Measurements from ENCODE around the gene SUPT4H1. TPM values are rescaled to one million over a fixed set of nuclear protein-coding genes. Genes with fewer than 3 reads are reported as not detected.

SUPT4H1 gene
- total and polyA plus RNA-seq, 2 of the 4 experiments (the other 2 are of a cell fraction): 51.6 to 129 TPM

- dilution Hi-C loops (cut with HindIII; ENCODE audit: low sequenced_read_pairs, unreplicated experiment): no loop called here
- no peaks in the 10 kb centered on the region for H4K20me1 ChIP-seq (ENCODE audit: insufficient read depth, low read length)
- no TSS peak for BruUV-seq (replicated peaks)
- no peak overlapping the region for H2BK15ac ChIP-seq (ENCODE audit: low read depth, low read length)
- intact Hi-C loops (cut with micrococcal nuclease): no loop called here
- no peak overlapping the region for H4K5ac ChIP-seq (ENCODE audit: low read depth, low read length)
- no peak overlapping the region for H2AK5ac ChIP-seq (ENCODE audit: low read depth, low read length)
- no peak overlapping the region for H4K91ac ChIP-seq (ENCODE audit: insufficient read depth, low read depth, low read length)
- in situ Hi-C loops (cut with MboI; ENCODE audit: low sequenced_read_pairs): loop anchor here (5.0 kb wide), 2 partner anchors 103 to 133 kb away; partner anchors contain the start of gene RNF43
- no peaks in the 10 kb centered on the region for H3K4me1 ChIP-seq (ENCODE audit: control insufficient read depth, insufficient read depth, low read length)
- H3K23ac ChIP-seq (ENCODE audit: low read depth, low read length): no peak overlapping the region
- ATAC-seq (ENCODE audit: low read depth) (no peak), DNase-seq (no peak)
- H2BK20ac ChIP-seq (ENCODE audit: low read depth, low read length): no peak overlapping the region
- no peak overlapping the region for H2AFZ ChIP-seq (replicated peaks; ENCODE audit: low read length, poor library complexity)
- TF ChIP-seq BHLHE40 (IDR thresholded peaks at IDR 0.05; ENCODE audit: low read depth, low read length) (no peak), CEBPB (IDR thresholded peaks at IDR 0.05; ENCODE audit: low read depth, low read length) (no peak), RAD21 (IDR thresholded peaks at IDR 0.05; ENCODE audit: low read length) (no peak), RCOR1 (IDR thresholded peaks at IDR 0.05; ENCODE audit: insufficient replicate concordance, low read length) (no peak), ELK1 (IDR thresholded peaks at IDR 0.05; ENCODE audit: borderline replicate concordance, low read depth, low read length) (no peak), MAZ (IDR thresholded peaks at IDR 0.05; ENCODE audit: borderline replicate concordance, low read depth, low read length) (no peak)
- H2BK5ac ChIP-seq (ENCODE audit: low read depth, low read length, poor library complexity, severe bottlenecking): no peak overlapping the region
- H3K4me2 ChIP-seq (ENCODE audit: low read depth, low read length): no peak overlapping the region
- H3K18ac ChIP-seq (ENCODE audit: low read depth, low read length): no peak overlapping the region
- H2BK120ac ChIP-seq (ENCODE audit: low read depth, low read length): no peak overlapping the region
- H3K9me3 ChIP-seq (ENCODE audit: control insufficient read depth, insufficient read depth, low read length): no peaks in the 10 kb centered on the region
- CTCF ChIA-PET: no interaction called here
- H3K14ac ChIP-seq (replicated peaks; ENCODE audit: low read depth, low read length): no peak overlapping the region
- no peaks in the 10 kb centered on the region; the same call in 1 of the 2 replicates for H3K27me3 ChIP-seq (ENCODE audit: control insufficient read depth, insufficient read depth, low read length)
- no peaks in the 10 kb centered on the region for H3K36me3 ChIP-seq (ENCODE audit: control insufficient read depth, insufficient read depth, low read length)
- H4K8ac ChIP-seq (ENCODE audit: low read depth in 2 of 2, low read length in 2 of 2): no peak overlapping the region
- WGBS, 2 experiments (ENCODE audit: extremely low coverage in 2 of 2, insufficient read length in 1 of 2): no CpG with 5 or more reads among the region's 6 CpGs
- no peak overlapping the region for H3K9ac ChIP-seq (ENCODE audit: low read depth, low read length)
- H3K56ac ChIP-seq (ENCODE audit: extremely low read depth, insufficient read depth, low read length): no peak overlapping the region
- no peak overlapping the region for H3K27ac ChIP-seq (ENCODE audit: insufficient read depth, low read length)
- no peak overlapping the region for H3K4me3 ChIP-seq (ENCODE audit: insufficient read depth, low read depth, low read length)
- no peaks in the 10 kb centered on the region for H3K9me1 ChIP-seq (ENCODE audit: insufficient read depth, low read length)
- no peak overlapping the region for H3K4ac ChIP-seq (ENCODE audit: low read depth, low read length)
- H3K79me1 ChIP-seq (ENCODE audit: low read depth in 1 of 2, low read length in 2 of 2): no peaks in the 10 kb centered on the region
- no peak overlapping the region for H2AK9ac ChIP-seq (replicated peaks; ENCODE audit: low read depth, low read length, poor library complexity)
- POLR2A ChIA-PET (ENCODE audit: unreplicated experiment): no interaction called here
These were observed 37.3 kb downstream of the SUPT4H1 start for GRCh38 chr17:58314706-58315015.

Measured in IMR-90 (cell line).